ENCODE results near the gene PRDM11. TPM values are rescaled to one million over a fixed set of nuclear protein-coding genes. Genes with fewer than 3 reads are reported as not detected.
A peak's percentile ranks its signal among the peaks of the same experiment; 100 is the strongest.

Gene PRDM11
- total RNA-seq: 4.6 and 6.7 TPM in 2 replicates

DNA sequence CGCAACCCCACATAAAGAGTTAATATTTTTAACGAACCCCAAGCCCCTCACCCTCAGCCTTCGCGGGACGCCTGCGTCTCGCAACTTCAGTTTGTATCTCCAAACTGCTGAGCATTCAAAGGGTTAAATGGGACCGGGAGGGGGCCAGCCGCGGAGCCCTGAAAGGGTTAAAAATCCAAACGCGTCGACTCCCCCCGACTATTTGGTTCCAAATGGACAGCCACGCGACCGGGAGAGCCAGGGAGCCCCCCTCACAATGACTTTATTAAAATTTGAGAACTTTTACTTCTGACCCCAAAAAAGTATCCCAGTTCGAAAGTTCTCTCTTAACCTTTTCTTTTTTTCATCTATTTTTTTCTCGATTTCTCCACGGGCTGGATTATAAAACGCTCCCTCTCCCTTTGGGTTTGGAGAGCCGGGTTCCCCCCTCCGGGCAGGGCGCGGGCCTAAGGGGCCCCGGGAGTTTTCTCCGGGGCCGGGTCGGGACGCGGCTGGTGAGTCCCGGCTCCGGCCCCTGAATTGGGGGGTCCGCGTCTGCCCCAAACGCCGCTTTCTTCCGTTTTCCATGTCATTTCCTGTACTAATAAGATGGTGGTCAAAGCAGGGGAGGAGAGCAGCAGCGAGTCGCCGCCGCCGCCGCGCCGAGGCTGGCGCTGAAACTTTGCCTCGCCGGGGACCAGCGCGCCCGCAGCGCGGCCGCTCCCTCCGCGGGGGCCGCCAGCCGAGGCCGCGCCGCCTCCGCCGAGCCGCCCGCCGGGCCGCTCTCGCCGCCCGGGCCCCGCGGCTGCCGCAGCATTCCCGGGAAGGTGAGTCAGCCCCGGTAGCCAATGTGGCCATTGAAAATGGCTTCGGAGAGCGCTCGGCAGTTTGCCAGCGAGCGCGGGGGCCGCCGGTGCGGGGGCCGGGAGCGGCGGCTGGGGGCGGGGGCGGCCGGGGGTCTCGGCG is at the start of gene PRDM11:
PRDM11 (plus strand) TSS at position 568 of the 945 bp plus-strand sequence. CDS start 35,128 bp downstream, outside the sequence.
- H3K4me3 ChIP-seq (ENCODE audit: low read depth, low read length): peak within 1 kb of the TSS; percentile 87
- TF ChIP-seq, protein P1, sequence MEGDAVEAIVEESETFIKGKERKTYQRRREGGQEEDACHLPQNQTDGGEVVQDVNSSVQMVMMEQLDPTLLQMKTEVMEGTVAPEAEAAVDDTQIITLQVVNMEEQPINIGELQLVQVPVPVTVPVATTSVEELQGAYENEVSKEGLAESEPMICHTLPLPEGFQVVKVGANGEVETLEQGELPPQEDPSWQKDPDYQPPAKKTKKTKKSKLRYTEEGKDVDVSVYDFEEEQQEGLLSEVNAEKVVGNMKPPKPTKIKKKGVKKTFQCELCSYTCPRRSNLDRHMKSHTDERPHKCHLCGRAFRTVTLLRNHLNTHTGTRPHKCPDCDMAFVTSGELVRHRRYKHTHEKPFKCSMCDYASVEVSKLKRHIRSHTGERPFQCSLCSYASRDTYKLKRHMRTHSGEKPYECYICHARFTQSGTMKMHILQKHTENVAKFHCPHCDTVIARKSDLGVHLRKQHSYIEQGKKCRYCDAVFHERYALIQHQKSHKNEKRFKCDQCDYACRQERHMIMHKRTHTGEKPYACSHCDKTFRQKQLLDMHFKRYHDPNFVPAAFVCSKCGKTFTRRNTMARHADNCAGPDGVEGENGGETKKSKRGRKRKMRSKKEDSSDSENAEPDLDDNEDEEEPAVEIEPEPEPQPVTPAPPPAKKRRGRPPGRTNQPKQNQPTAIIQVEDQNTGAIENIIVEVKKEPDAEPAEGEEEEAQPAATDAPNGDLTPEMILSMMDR (conservative IDR thresholded peaks at IDR 0.05; ENCODE audit: low read depth, low read length): no peak
- no peak for DNase-seq (ENCODE audit: low read depth)

DNA sequence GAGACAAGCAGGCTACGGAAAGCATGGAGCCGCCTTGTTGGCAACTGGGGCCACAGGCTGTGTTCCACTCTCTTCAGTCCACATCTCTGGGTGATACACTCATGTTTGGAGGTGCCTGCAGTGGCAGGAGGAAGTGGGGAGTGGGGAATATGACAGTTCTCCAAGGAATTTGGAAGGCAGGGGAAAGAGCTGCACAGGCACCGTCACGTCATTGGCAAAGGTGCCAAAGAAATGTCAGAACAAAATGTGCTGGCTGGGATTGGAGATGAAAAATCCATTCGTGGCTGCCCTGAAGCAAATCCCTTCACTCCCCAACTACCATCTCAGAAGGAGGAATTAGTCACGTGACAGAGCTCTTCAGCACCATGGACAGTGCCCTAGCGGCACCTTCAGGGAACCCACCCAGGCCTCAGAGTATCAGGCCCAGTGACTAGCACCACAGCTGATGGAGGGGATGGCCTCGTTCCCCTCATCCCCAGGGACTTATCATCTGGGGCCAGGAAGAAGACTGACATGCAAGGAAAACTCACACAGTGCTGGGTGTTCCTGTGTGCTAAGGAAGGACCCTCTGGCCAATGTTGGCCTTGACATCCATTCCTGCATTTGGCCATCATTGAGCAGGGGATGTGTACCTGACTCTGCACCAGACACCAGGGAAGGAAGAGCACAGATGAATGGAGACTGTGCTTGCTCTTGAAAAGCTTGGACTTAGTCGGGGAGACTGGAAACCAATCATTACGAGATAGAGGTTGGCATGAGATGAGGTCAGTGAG is 48.5 kb upstream of the PRDM11 start:
- TF ChIP-seq, protein P1 (conservative IDR thresholded peaks at IDR 0.05; ENCODE audit: low read depth, low read length): no peak
- no peak overlapping the region for H3K4me3 ChIP-seq (ENCODE audit: low read depth, low read length)
- DNase-seq (ENCODE audit: low read depth): no peak

DNA sequence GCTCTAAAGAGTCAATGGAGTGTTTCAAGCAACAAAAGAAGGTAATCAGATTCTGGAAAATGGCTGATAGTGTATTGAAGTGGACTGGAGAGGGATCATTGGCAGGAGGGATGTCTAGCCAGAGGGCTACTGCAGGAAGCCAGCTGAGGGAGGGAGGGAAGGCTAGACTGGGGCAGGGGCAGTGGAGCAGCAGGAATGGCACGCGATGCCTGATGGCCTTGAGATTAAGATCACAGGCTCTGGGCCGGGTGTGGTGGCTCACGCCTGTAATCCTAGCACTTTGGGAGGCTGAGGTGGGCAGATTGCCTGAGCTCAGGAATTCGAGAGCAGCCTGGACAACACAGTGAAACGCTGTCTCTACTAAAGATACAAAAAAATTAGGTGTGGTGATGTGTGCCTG is 47.5 kb upstream of the PRDM11 start:
- TF ChIP-seq, protein P1 (conservative IDR thresholded peaks at IDR 0.05; ENCODE audit: low read depth, low read length): no peak
- DNase-seq (ENCODE audit: low read depth): no peak
- no peak overlapping the region for H3K4me3 ChIP-seq (ENCODE audit: low read depth, low read length)

DNA sequence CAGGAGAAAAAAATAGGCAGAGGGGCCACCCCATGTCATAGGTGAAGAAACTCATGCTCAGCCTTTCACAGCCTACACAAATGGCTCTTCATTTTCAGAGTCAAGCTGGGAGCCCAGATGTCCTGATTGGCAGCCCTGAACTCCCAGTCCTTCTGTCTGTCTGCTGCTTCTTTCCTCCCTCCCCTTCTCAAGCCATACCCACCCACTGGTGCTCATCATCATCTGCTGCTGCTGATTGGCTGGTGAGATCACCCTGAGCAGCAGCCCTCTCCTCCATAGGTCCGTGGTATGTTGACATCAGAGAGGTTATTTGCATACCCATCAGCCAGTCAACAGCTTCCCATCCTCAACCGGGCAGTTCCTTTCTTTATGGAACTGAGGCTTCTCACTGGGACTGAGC is 46.1 kb upstream of the PRDM11 start:
- H3K4me3 ChIP-seq (ENCODE audit: low read depth, low read length): no peak overlapping the region
- DNase-seq (ENCODE audit: low read depth): no peak
- TF ChIP-seq, protein P1 (conservative IDR thresholded peaks at IDR 0.05; ENCODE audit: low read depth, low read length): no peak

DNA sequence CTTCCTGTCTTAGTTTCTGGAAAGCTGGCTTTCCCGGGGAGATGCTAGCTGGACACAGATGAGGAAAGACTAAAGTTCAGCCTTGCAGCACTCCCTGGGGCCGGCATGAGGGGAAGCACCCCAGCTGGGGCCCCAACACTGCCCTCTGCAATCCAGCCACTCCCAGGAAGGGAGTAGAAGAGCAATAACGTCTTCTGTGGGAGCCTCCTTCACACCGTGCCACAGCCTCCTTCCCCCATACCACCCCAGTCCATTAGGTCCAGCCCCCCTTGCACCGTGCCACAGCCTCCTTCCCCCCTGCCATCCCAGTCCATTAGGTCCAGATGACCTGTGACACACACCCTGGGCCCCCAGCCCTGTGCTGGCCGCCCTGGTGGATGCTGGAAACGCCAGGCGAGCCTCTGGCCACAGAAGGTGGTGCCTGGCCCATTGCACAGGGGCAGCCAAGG is 44.1 kb upstream of the PRDM11 start:
- no peak for DNase-seq (ENCODE audit: low read depth)
- TF ChIP-seq, protein P1 (conservative IDR thresholded peaks at IDR 0.05; ENCODE audit: low read depth, low read length): no peak
- H3K4me3 ChIP-seq (ENCODE audit: low read depth, low read length): no peak overlapping the region

DNA sequence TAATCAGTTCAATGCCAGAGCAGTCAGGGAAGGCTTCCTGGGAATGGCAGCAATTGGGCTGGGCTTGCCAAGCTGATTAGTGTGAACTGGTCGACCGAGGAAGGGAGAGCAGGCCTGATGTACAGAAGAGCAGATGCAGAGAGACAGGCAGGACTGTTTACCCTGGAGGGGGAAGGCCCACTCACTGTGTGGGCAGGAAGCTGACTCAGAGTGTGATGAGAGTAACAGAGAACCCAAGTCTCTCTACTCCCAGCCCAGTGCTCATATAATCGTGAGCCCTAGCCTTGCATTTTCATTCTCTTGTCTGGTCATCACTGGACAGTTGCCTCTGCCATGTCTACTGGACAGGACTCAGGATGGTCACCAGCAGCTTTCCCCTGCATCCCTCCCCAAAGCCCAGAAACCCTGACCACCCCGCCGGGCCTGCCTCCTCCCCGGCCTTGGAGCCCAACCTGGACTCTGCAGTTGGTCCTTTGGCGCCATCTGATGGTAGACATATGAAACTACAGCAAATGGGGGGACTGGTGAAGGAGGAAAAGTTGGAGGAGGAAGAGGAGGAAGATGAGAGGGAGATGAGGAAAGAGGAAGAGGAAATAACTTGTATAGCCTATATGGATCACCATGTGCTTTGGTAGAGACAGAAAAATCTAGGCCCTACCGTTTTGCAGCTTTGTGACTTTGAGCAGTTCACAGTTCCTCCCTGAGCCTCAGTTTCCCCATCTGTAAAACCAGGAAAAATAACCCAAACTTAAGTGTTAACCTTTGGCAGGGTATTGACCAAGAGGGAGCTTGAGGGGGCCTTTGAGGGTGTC is 43.4 kb upstream of the PRDM11 start:
- no peak overlapping the region for H3K4me3 ChIP-seq (ENCODE audit: low read depth, low read length)
- peak; percentile 22 for DNase-seq (ENCODE audit: low read depth)
- TF ChIP-seq, protein P1 (conservative IDR thresholded peaks at IDR 0.05; ENCODE audit: low read depth, low read length): peak; percentile 98
